HEK293T (cell line): ENCODE data around the gene ARL15.

ENCODE experiments used
- BHLHE40 ChIP-seq: fragments of 450-650 bp; IDR thresholded peaks from 2 replicates; pipeline ENCODE4 v1.6.1; 2016; ENCODE audit warnings: mild to moderate bottlenecking, moderate library complexity, borderline replicate concordance
- CTBP1 ChIP-seq: fragments of 450-650 bp; IDR thresholded peaks from 2 replicates; pipeline ENCODE4 v1.6.1; 2016; ENCODE audit warnings: borderline replicate concordance
- FOXK2 ChIP-seq: fragments of 450-650 bp; IDR thresholded peaks from 2 replicates; pipeline ENCODE4 v1.6.1; 2016; ENCODE audit warnings: mild to moderate bottlenecking
- FOXM1 ChIP-seq: fragments of 450-650 bp; IDR thresholded peaks from 2 replicates; pipeline ENCODE4 v1.6.1; 2017; ENCODE audit warnings: mild to moderate bottlenecking, borderline replicate concordance
- HDGF ChIP-seq: fragments of 450-650 bp; IDR thresholded peaks from 2 replicates; pipeline ENCODE4 v1.6.1; 2017; ENCODE audit warnings: antibody characterized with exemption, borderline replicate concordance
- NFRKB ChIP-seq: fragments of 450-650 bp; IDR thresholded peaks from 2 replicates; pipeline ENCODE4 v1.6.1; 2016; ENCODE audit warnings: mild to moderate bottlenecking, moderate library complexity
- PKNOX1 ChIP-seq: fragments of 450-650 bp; IDR thresholded peaks from 2 replicates; pipeline ENCODE4 v1.6.1; 2016
- SP1 ChIP-seq: fragments of 450-650 bp; IDR thresholded peaks from 2 replicates; pipeline ENCODE4 v1.6.1; 2017
- SUZ12 ChIP-seq: fragments of 450-650 bp; IDR thresholded peaks from 2 replicates; pipeline ENCODE4 v1.6.1; 2016; ENCODE audit warnings: mild to moderate bottlenecking
- ZNF384 ChIP-seq: fragments of 450-650 bp; IDR thresholded peaks from 2 replicates; pipeline ENCODE4 v1.6.1; 2016

- no peak for TF ChIP-seq CTBP1
- no peak for TF ChIP-seq BHLHE40
- no peak for TF ChIP-seq FOXM1
- TF ChIP-seq PKNOX1, result no peak
- TF ChIP-seq NFRKB, result no peak
- no peak for TF ChIP-seq SP1
- no peak for TF ChIP-seq FOXK2
- no peak for TF ChIP-seq ZNF384
- TF ChIP-seq HDGF, result no peak
- TF ChIP-seq SUZ12, result no peak
Measured at GRCh38 chr5:53879708-53880323, 430.6 kb downstream of the ARL15 start.
